Measurements from ENCODE around the gene CCNF.

DNA sequence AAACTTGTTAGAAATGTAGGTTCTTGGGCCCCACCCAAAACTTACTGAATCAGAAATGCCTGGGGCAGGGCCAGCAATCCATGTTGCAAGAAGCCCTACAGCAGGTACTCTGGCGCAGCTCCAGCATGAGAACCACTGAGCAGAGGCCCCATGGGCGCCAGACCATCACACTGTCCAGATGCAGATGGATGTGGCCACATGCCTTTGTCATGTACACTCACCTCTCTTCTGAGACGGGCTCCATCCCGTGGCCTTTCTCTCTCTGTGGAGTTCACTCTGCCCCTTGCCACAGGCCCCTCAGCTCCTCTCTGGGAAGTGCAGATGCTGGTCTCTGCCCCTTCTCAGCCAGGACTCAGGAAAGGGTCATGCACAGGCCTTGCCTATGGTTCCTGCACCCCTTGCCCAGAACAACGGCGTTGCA lies 2.3 kb upstream of the CCNF start:
- TF ChIP-seq, protein P1, sequence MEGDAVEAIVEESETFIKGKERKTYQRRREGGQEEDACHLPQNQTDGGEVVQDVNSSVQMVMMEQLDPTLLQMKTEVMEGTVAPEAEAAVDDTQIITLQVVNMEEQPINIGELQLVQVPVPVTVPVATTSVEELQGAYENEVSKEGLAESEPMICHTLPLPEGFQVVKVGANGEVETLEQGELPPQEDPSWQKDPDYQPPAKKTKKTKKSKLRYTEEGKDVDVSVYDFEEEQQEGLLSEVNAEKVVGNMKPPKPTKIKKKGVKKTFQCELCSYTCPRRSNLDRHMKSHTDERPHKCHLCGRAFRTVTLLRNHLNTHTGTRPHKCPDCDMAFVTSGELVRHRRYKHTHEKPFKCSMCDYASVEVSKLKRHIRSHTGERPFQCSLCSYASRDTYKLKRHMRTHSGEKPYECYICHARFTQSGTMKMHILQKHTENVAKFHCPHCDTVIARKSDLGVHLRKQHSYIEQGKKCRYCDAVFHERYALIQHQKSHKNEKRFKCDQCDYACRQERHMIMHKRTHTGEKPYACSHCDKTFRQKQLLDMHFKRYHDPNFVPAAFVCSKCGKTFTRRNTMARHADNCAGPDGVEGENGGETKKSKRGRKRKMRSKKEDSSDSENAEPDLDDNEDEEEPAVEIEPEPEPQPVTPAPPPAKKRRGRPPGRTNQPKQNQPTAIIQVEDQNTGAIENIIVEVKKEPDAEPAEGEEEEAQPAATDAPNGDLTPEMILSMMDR (IDR thresholded peaks at IDR 0.05), result no peak
- TF ChIP-seq POLR2A (IDR thresholded peaks at IDR 0.05), result no peak

Measured in heart left ventricle (tissue), 13 donors.